ENCODE measurements around the gene ZFAND3. TPM values are rescaled to one million over a fixed set of nuclear protein-coding genes. Genes with fewer than 3 reads are reported as not detected.
A peak's percentile ranks its signal among the peaks of the same experiment; 100 is the strongest.

Gene ZFAND3
- total RNA-seq, 1 donor from 2014 or later: 23.4 TPM

GRCh38 chr6:38138374-38138773 is 318.8 kb downstream of the ZFAND3 start:
- no peak for DNase-seq

- no peak for DNase-seq
Observed at GRCh38 chr6:38141085-38141484, 321.6 kb downstream of the ZFAND3 start.

DNA sequence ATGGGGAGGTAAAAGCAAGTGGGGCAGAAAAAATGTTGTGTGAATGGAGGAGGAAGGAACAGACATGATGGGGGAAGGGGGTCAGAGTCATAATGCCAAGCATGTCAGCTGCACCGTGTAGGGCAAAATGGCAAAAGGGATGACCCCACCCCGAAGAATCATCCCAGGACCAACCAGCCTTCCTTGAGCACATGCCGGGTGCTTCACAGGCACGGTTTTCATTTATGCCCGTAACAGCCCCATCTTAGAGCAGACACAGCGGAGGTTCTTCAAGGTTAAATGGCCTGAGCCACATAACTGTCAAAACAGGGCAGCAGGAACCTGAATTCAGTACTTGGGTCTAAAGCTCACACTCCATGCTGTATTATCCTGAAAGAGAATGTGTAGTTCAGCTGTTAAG is 322.2 kb downstream of the ZFAND3 start:
- no peak for DNase-seq

DNA sequence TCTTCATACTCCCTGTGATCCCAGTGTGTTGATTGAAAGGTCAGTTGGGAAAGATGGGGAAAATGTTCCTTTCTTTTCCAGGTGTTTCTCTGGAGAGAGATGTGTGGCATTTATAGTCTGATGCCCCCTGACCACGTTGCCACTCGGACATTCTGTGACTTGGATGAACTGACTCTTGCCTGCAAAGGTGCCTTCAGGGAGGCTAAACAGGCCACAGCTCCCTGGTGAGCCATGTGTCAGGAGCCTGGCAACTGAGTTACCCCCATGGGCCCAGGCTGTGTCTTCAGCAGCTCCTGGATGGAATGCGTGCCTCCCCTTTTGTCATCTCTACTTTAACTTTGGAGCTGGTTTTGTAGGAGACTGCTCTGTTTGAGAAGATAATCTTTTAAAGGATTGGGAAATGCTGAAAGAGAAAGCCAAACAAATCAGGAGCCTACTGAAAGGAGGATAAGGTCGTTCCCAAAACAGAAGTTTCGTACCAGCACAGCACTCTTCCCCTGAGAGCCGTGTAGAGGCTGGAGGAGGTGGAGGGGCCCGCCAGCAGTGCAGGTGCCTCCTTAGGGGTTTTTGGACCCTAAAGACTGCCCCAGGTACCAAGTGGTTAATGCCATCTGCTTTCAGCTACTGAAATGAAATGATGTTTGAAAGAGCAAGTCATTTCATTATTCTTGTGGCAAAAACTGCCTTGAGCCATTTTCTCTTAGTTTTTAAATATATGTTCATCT is 322.8 kb downstream of the ZFAND3 start:
- DNase-seq: no peak

- DNase-seq: peak; percentile 19
Observed at GRCh38 chr6:38143191-38144150, 323.9 kb downstream of the ZFAND3 start.

DNA sequence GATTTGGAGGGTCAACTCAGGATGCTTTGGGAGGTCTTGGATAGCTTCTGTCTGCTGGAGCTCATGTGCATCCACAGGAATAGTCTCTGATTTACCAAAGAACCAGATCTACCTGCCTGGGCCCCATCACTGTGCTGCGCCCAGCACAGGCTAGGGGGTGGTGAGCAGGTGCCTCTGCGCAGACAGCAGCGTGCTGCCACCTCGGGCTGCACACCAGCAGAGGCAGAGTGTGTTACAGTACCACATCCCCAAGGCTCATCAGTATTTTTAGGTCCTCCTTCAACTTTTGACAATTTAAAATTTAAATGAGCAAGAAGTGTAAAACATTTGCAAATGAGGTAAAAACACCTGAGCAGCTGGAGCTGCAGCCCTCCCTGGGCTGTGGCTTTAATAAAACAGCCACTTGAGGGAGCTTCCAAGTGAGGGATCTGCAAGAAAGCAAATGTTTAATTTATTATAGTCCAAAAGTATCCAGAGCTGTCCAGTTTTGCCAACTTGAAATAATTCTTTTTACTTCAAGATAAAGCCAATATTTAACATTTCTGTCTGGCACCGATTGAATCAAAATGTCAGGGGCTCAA is 324.9 kb downstream of the ZFAND3 start:
- DNase-seq: no peak

GRCh38 chr6:38146021-38146733 is 326.6 kb downstream of the ZFAND3 start:
- DNase-seq: peak; percentile 33

- no peak for DNase-seq
Observed at GRCh38 chr6:38146734-38147027, 327.2 kb downstream of the ZFAND3 start.

DNA sequence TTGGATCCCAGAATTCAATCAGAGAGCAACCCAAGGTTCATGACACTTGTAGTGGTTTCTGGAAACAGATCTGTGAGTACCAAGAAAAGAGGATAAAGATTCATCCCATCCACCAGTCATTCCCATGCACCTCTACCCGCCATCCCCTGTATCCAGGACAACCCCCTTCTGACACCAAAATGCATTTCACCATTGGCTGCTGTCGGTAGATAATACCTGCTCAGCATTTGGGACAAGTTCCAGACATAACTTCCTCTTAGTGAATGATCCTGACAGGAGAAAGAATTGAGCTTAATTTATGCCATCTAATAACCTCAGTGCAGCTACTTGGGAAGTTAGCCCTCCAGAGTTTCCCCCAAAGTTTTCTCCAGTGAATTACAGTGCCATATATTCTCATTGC is 329.1 kb downstream of the ZFAND3 start:
- DNase-seq: no peak

DNA sequence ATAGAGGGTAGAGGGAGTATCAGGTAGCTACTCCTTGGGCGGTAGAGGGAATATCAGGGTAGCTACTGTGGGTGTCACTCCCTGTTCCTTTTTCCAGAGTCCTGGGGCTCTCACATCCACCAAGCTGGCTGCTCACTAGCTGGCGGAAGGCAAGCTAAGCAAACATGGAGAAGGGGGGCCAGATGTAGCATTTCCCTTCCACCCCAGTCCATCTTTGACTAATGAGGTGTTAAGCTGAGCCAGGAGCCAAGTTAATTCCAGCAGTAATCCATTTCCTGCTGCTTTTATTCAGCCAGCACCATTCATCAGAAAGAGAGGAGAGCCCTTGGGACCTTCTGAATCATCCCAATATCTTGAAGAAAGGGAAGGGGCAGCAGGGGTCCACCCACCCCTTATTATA is 330.0 kb downstream of the ZFAND3 start:
- DNase-seq: no peak

- no peak for DNase-seq
Observed at GRCh38 chr6:38150021-38150420, 330.5 kb downstream of the ZFAND3 start.

DNA sequence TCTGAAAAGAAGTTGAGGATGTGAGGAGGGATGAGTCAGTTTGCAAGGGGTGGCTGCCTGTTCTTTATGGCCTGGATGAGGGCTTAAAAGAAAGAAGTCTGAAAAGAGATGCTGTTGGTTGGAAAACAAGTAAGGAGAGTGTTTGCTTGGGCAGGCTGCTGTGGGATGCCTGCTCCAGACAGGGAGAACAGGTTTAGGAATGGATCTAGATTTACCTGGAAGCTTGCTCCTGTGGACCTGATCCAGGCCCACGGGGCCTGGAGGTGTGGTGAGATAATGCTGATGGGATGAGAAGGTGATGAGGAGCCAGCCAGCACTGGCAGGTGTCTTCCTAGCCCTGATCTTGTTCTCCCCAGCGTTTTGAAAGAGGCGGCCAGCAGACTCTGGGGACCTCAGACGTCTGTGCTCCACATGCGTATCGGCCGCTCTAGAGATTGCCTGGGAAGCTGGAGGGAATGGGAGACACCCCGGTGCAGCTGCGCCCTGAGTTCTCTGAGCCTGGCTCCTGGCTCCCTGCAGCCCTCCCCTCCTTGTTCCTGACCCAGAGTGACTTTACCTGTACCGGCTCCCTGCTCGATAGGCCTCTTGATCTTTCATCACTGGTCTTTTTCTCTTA is 331.3 kb downstream of the ZFAND3 start:
- no peak for DNase-seq

DNA sequence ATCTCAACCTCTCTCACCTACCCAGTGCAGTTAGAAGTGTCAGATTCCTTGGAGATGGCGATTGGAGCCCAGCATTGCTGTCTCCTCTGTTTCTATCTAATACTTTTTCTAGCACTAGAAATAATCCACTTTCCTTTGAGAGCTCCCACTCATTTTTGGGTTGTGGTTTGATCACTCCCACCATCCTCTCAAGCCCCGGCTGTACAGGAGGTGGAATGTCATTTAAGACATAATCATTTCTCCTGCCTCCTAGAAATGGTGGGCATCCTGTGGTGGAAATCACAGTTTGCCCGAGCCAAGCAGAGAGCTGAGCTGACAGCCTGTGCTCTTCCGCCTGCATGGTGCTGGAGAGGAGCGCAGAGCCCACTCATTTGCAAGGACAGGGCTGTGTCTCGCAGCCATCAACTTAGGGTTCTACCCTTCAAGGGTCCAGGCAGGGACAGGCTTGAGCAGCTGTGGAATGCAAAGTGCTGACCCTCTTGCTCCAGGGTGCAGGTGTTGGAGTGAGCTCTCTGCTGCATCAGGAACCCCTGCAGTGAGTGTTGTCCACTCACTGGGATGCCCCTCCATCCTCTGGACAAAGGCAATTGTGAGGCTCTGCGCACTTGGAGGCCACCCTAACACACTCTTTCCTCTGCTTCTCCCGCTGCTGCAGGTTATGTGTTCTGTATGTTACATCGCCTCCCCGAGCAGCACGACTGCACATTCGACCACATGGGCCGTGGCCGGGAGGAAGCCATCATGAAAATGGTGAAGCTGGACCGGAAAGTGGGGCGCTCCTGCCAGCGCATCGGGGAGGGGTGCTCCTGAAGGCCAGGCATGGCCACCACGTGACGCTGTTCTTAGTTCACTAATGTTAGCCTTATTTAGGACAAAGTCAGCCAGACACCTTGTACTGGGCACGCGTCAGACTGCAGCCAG is 332.3 kb downstream of the ZFAND3 start:
- no peak for DNase-seq

- DNase-seq: no peak
Observed at GRCh38 chr6:38152620-38153019, 333.1 kb downstream of the ZFAND3 start.

GRCh38 chr6:38153076-38153797 is 333.7 kb downstream of the ZFAND3 start:
- DNase-seq: no peak

GRCh38 chr6:38153798-38154345 is 334.3 kb downstream of the ZFAND3 start:
- DNase-seq: no peak

DNA sequence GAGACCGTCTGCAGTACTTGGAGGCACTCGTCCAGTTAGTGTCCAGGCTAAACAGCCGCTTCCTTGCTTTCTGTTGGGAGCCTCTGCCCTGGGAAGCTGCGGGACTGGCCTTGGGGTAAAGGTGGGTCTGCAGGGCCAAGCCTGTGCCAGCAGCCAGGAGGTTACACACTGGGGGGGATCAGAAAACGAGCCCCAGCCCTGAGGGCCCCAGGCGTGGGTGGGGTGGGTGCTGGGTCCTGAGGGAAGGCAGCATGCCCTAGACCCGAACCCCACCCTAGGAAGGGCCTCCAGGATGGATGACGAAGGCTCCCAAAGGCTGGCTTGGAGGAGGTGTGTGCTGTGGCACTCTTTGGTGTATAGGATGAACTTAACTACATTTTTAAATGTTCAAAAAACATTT is 335.2 kb downstream of the ZFAND3 start:
- no peak for DNase-seq

- no peak for DNase-seq
Observed at GRCh38 chr6:38155144-38155543, 335.6 kb downstream of the ZFAND3 start.

GRCh38 chr6:38155621-38156204 is 336.2 kb downstream of the ZFAND3 start:
- DNase-seq: no peak

All from occipital lobe (tissue), 2 donors.